NCI-H2029 (cell line): Measurements from ENCODE around the gene IKZF2.

Experiments used
- DNase-seq: peaks from one replicate; lab custom pipeline; 2025; lab: John Stamatoyannopoulos, UW

The IKZF2 gene

GRCh38 chr2:213001297-213001910 lies 150.0 kb downstream of the IKZF2 start:
- DNase-seq: no peak

- DNase-seq: no peak
Observed at GRCh38 chr2:212998626-212999359, 152.6 kb downstream of the IKZF2 start.

- DNase-seq: no peak
Observed at GRCh38 chr2:212997526-212998020, 153.8 kb downstream of the IKZF2 start.

GRCh38 chr2:212995920-212996319 lies 155.5 kb downstream of the IKZF2 start:
- no peak for DNase-seq

- DNase-seq: no peak
Observed at GRCh38 chr2:212994976-212995375, 156.4 kb downstream of the IKZF2 start.

GRCh38 chr2:212991120-212991519 lies 160.3 kb downstream of the IKZF2 start:
- DNase-seq: no peak

- no peak for DNase-seq
Observed at GRCh38 chr2:212990697-212991096, 160.7 kb downstream of the IKZF2 start.

GRCh38 chr2:212987492-212987891 lies 163.9 kb downstream of the IKZF2 start:
- no peak for DNase-seq

- DNase-seq: no peak
Observed at GRCh38 chr2:212984129-212984528, 167.3 kb downstream of the IKZF2 start.

- DNase-seq: no peak
Observed at GRCh38 chr2:212979799-212980198, 171.6 kb downstream of the IKZF2 start.

GRCh38 chr2:212979046-212979612 lies 172.3 kb downstream of the IKZF2 start:
- no peak for DNase-seq

- DNase-seq: no peak
Observed at GRCh38 chr2:212977152-212977551, 174.3 kb downstream of the IKZF2 start.

- no peak for DNase-seq
Observed at GRCh38 chr2:212975333-212975732, 176.1 kb downstream of the IKZF2 start.

- DNase-seq: no peak
Observed at GRCh38 chr2:212974692-212975091, 176.7 kb downstream of the IKZF2 start.

- no peak for DNase-seq
Observed at GRCh38 chr2:212973347-212973746, 178.1 kb downstream of the IKZF2 start.

GRCh38 chr2:212970132-212970531 lies 181.3 kb downstream of the IKZF2 start:
- DNase-seq: no peak

GRCh38 chr2:212968284-212969081 lies 182.9 kb downstream of the IKZF2 start:
- DNase-seq: no peak

- DNase-seq: no peak
Observed at GRCh38 chr2:212966884-212967283, 184.5 kb downstream of the IKZF2 start.

GRCh38 chr2:212962691-212963090 lies 188.7 kb downstream of the IKZF2 start:
- no peak for DNase-seq

GRCh38 chr2:212961255-212961654 lies 190.2 kb downstream of the IKZF2 start:
- no peak for DNase-seq

GRCh38 chr2:212960336-212960735 lies 191.1 kb downstream of the IKZF2 start:
- DNase-seq: no peak

GRCh38 chr2:212959471-212960117 lies 191.8 kb downstream of the IKZF2 start:
- no peak for DNase-seq
